Measurements from ENCODE around the gene ELF4.

ELF4 gene

DNA sequence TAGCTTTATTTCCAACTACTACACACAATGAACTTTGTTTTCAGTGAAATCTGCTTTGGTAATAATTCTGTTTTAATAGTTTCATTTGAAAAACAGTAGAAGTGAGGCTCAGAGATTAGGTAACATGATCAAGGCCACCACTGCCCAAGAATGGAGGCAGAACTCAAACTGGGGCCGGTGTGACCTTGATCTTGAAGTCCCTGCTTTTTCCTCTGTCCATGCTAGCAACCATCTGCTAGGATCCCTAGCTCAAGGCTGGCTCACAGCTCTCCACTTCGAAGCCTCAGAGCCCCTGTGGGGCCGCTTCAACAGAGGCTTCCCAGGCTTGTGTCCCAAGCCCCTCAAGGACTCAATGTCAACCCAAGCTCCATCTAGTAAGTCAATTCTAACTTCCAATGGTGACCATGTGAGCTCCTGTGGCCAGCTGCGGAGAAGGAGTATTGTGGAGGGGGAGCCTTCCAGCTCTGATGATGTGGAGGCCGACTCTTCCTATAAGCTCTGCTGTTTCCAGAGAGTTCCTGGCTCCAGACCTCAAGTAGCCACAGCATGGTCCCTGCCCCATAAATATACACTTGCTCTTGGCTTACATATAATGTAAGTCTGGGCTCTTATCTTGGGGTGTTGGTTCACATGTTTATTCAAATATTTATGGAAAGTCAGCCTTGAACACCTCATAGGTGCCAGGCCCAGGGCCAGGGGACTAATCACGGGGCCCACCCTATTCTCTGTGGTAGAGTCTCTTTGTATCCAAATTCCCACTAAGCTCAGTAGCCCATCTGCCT is 14.9 kb downstream of the ELF4 start:
- Histone ChIP-seq H3K4ac (ENCODE audit: low read depth in 1 of 2, low read length in 2 of 2) (no peak overlapping the region), H3K27me3 (ENCODE audit: control insufficient read depth in 1 of 2, insufficient read depth in 1 of 2, low read length in 2 of 2) (no peaks in the 10 kb centered on the region), H2AFZ (ENCODE audit: low read depth, low read length) (no peak overlapping the region), H3K9me3 (ENCODE audit: control insufficient read depth, low read length) (no peaks in the 10 kb centered on the region), H3K79me1 (replicated peaks; ENCODE audit: low read length, poor library complexity, severe bottlenecking) (peaks cover 5% of the 10 kb centered on the region), H3K4me3 (ENCODE audit: insufficient read depth in 1 of 2, low read depth in 1 of 2, low read length in 2 of 2) (no peak overlapping the region), H2BK15ac (ENCODE audit: low read depth, poor library complexity, severe bottlenecking) (no peak overlapping the region), H2BK5ac (ENCODE audit: low read depth, low read length, poor library complexity, severe bottlenecking) (no peak overlapping the region), H3K27ac (ENCODE audit: low read length, poor library complexity, severe bottlenecking) (no peak overlapping the region), H3K9ac (ENCODE audit: low read length) (no peak overlapping the region), H3K14ac (ENCODE audit: low read length in 2 of 2) (no peak overlapping the region), H3K4me2 (ENCODE audit: low read length, poor library complexity, severe bottlenecking) (no peak overlapping the region), H3K18ac (ENCODE audit: low read depth in 1 of 2, low read length in 2 of 2) (no peak overlapping the region), H3K4me1 (ENCODE audit: control insufficient read depth, insufficient read depth, low read depth, low read length) (peaks cover 14% of the 10 kb centered on the region), H4K91ac (ENCODE audit: low read length) (no peak overlapping the region), H3K23ac (ENCODE audit: low read length in 2 of 2) (no peak overlapping the region), H2AK5ac (ENCODE audit: low read length, severe bottlenecking) (no peak overlapping the region), H4K8ac (ENCODE audit: low read length) (no peak overlapping the region), H2BK120ac (ENCODE audit: low read depth, low read length) (no peak overlapping the region), H3K36me3 (ENCODE audit: control insufficient read depth in 1 of 2, insufficient read depth in 2 of 2, low read depth in 1 of 2, low read length in 2 of 2) (peaks cover 0 to 11% of the 10 kb centered on the region in 2 experiments), H2BK12ac (ENCODE audit: low read length in 2 of 2) (no peak overlapping the region)
- 100% methylated on average over 3 of the region's 6 CpGs for WGBS
- DNase-seq = no peak

DNA sequence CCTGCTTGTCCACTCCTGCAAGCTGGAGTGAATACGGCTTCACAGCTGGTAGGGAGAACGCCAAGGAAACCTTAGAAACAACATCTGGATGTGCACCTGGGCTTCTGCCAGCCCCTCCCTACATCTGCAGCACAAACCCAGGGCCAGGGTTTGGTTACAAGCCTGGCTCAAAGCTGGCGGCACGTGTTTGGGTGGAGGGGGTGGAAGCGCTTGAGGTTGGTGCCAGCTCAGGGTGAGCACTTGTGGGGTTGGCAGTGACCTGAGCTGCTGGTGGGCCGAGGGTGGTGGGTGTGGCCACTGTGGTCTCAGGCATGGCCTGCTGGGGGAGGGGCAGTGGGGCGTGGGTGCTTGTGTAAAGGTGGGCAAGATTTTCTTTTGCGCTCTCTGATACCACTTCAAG is 15.6 kb downstream of the ELF4 start:
- H3K79me1 ChIP-seq (replicated peaks; ENCODE audit: low read length, poor library complexity, severe bottlenecking) = peaks cover 5% of the 10 kb centered on the region
- no peak overlapping the region for H4K8ac ChIP-seq (ENCODE audit: low read length)
- H2BK15ac ChIP-seq (ENCODE audit: low read depth, poor library complexity, severe bottlenecking) = no peak overlapping the region
- H3K4me2 ChIP-seq (ENCODE audit: low read length, poor library complexity, severe bottlenecking) = no peak overlapping the region
- H3K4ac ChIP-seq (ENCODE audit: low read depth in 1 of 2, low read length in 2 of 2) = no peak overlapping the region
- H3K4me1 ChIP-seq (ENCODE audit: control insufficient read depth, insufficient read depth, low read depth, low read length) = peaks cover 15% of the 10 kb centered on the region
- no peak overlapping the region for H4K91ac ChIP-seq (ENCODE audit: low read length)
- no peak overlapping the region for H3K14ac ChIP-seq (ENCODE audit: low read length in 2 of 2)
- H2BK120ac ChIP-seq (ENCODE audit: low read depth, low read length) = no peak overlapping the region
- no peak for DNase-seq
- no peak overlapping the region for H2AK5ac ChIP-seq (ENCODE audit: low read length, severe bottlenecking)
- no peak overlapping the region for H3K18ac ChIP-seq (ENCODE audit: low read depth in 1 of 2, low read length in 2 of 2)
- no peaks in the 10 kb centered on the region for H3K9me3 ChIP-seq (ENCODE audit: control insufficient read depth, low read length)
- peaks cover 0 to 11% of the 10 kb centered on the region in 2 experiments for H3K36me3 ChIP-seq (ENCODE audit: control insufficient read depth in 1 of 2, insufficient read depth in 2 of 2, low read depth in 1 of 2, low read length in 2 of 2)
- H3K9ac ChIP-seq (ENCODE audit: low read length) = no peak overlapping the region
- no peak overlapping the region for H3K23ac ChIP-seq (ENCODE audit: low read length in 2 of 2)
- no peaks in the 10 kb centered on the region for H3K27me3 ChIP-seq (ENCODE audit: control insufficient read depth in 1 of 2, insufficient read depth in 1 of 2, low read length in 2 of 2)
- no peak overlapping the region for H2BK5ac ChIP-seq (ENCODE audit: low read depth, low read length, poor library complexity, severe bottlenecking)
- no peak overlapping the region for H2BK12ac ChIP-seq (ENCODE audit: low read length in 2 of 2)
- WGBS = 92% methylated on average over 5 of the region's 8 CpGs
- no peak overlapping the region for H3K27ac ChIP-seq (ENCODE audit: low read length, poor library complexity, severe bottlenecking)
- no peak overlapping the region for H2AFZ ChIP-seq (ENCODE audit: low read depth, low read length)
- no peak overlapping the region for H3K4me3 ChIP-seq (ENCODE audit: insufficient read depth in 1 of 2, low read depth in 1 of 2, low read length in 2 of 2)

- no peak overlapping the region for H2AFZ ChIP-seq (ENCODE audit: low read depth, low read length)
- no peak overlapping the region for H3K27ac ChIP-seq (ENCODE audit: low read length, poor library complexity, severe bottlenecking)
Measured at GRCh38 chrX:130093271-130093670, 17.0 kb downstream of the ELF4 start.

DNA sequence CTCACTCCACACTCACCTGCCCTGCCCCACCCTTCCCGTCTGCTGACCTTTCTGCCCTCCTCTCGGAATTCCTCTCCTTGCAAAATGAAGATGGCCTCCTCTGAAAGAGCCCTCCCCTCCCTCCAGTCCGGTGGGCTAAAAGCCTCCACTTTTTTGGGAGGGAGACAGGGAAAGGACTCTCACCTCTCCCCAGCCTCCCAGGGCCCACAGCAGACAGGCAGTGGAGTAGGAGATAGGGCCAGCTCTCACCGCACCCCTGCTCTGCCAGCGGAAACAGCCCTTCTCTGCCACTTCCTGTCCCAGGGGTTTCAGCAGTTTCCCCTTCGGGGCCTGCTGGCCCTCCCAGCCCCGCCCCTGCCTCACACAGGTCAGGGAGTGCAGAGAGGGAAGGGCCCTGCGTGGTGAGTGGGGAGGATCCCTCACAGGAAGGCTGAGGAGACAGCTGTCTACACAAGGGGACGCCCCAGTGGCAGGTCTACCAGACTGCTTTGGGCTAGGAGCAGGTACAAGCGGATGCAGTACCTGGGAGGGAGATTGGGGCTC is 18.2 kb downstream of the ELF4 start:
- no peak overlapping the region for H3K23ac ChIP-seq (ENCODE audit: low read length in 2 of 2)

More at GRCh38 chrX:130093271-130093670, 17.0 kb downstream of the ELF4 start:
- Histone ChIP-seq H2BK5ac (ENCODE audit: low read depth, low read length, poor library complexity, severe bottlenecking) (no peak overlapping the region), H2BK120ac (ENCODE audit: low read depth, low read length) (no peak overlapping the region), H3K4ac (ENCODE audit: low read depth in 1 of 2, low read length in 2 of 2) (no peak overlapping the region), H3K9ac (ENCODE audit: low read length) (no peak overlapping the region), H2BK15ac (ENCODE audit: low read depth, poor library complexity, severe bottlenecking) (no peak overlapping the region), H3K27me3 (ENCODE audit: control insufficient read depth in 1 of 2, insufficient read depth in 1 of 2, low read length in 2 of 2) (no peaks in the 10 kb centered on the region), H3K4me2 (ENCODE audit: low read length, poor library complexity, severe bottlenecking) (no peak overlapping the region), H3K79me1 (replicated peaks; ENCODE audit: low read length, poor library complexity, severe bottlenecking) (peaks cover 5% of the 10 kb centered on the region), H3K36me3 (ENCODE audit: control insufficient read depth in 1 of 2, insufficient read depth in 2 of 2, low read depth in 1 of 2, low read length in 2 of 2) (peaks cover 0 to 16% of the 10 kb centered on the region in 2 experiments), H3K9me3 (ENCODE audit: control insufficient read depth, low read length) (no peaks in the 10 kb centered on the region), H3K4me3 (ENCODE audit: insufficient read depth in 1 of 2, low read depth in 1 of 2, low read length in 2 of 2) (no peak overlapping the region), H2BK12ac (ENCODE audit: low read length in 2 of 2) (no peak overlapping the region), H4K91ac (ENCODE audit: low read length) (no peak overlapping the region), H3K4me1 (ENCODE audit: control insufficient read depth, insufficient read depth, low read depth, low read length) (peaks cover 15% of the 10 kb centered on the region), H3K14ac (ENCODE audit: low read length in 2 of 2) (no peak overlapping the region), H3K23ac (ENCODE audit: low read length in 2 of 2) (no peak overlapping the region), H3K18ac (ENCODE audit: low read depth in 1 of 2, low read length in 2 of 2) (no peak overlapping the region), H2AK5ac (ENCODE audit: low read length, severe bottlenecking) (no peak overlapping the region), H4K8ac (ENCODE audit: low read length) (no peak overlapping the region)
- no peak for DNase-seq
- 94% methylated on average over 2 of the region's 2 CpGs for WGBS

More for the DNA sequence above, 18.2 kb downstream of the ELF4 start:
- H2BK120ac ChIP-seq (ENCODE audit: low read depth, low read length) = no peak overlapping the region
- no peaks in the 10 kb centered on the region for H3K9me3 ChIP-seq (ENCODE audit: control insufficient read depth, low read length)
- no peak overlapping the region for H4K91ac ChIP-seq (ENCODE audit: low read length)
- no peak for DNase-seq
- H2AFZ ChIP-seq (ENCODE audit: low read depth, low read length) = no peak overlapping the region
- peaks cover 0 to 12% of the 10 kb centered on the region in 2 experiments for H3K36me3 ChIP-seq (ENCODE audit: control insufficient read depth in 1 of 2, insufficient read depth in 2 of 2, low read depth in 1 of 2, low read length in 2 of 2)
- H2AK5ac ChIP-seq (ENCODE audit: low read length, severe bottlenecking) = no peak overlapping the region
- H4K8ac ChIP-seq (ENCODE audit: low read length) = no peak overlapping the region
- H3K79me1 ChIP-seq (replicated peaks; ENCODE audit: low read length, poor library complexity, severe bottlenecking) = peaks cover 4% of the 10 kb centered on the region
- no peak overlapping the region for H3K4me2 ChIP-seq (ENCODE audit: low read length, poor library complexity, severe bottlenecking)
- no peak overlapping the region for H3K27ac ChIP-seq (ENCODE audit: low read length, poor library complexity, severe bottlenecking)
- WGBS = 36% methylated on average over 2 of the region's 10 CpGs
- peaks cover 9% of the 10 kb centered on the region for H3K4me1 ChIP-seq (ENCODE audit: control insufficient read depth, insufficient read depth, low read depth, low read length)
- no peak overlapping the region for H3K4me3 ChIP-seq (ENCODE audit: insufficient read depth in 1 of 2, low read depth in 1 of 2, low read length in 2 of 2)
- no peak overlapping the region for H2BK15ac ChIP-seq (ENCODE audit: low read depth, poor library complexity, severe bottlenecking)
- no peaks in the 10 kb centered on the region for H3K27me3 ChIP-seq (ENCODE audit: control insufficient read depth in 1 of 2, insufficient read depth in 1 of 2, low read length in 2 of 2)
- H3K4ac ChIP-seq (ENCODE audit: low read depth in 1 of 2, low read length in 2 of 2) = peak overlapping the region in 1 of 2 experiments; percentile 18
- no peak overlapping the region for H2BK12ac ChIP-seq (ENCODE audit: low read length in 2 of 2)
- H3K9ac ChIP-seq (ENCODE audit: low read length) = no peak overlapping the region
- peak overlapping the region in 1 of 2 experiments; percentile 32 for H3K14ac ChIP-seq (ENCODE audit: low read length in 2 of 2)
- peak overlapping the region; percentile 2 to 50 for H3K18ac ChIP-seq (ENCODE audit: low read depth in 1 of 2, low read length in 2 of 2)
- H2BK5ac ChIP-seq (ENCODE audit: low read depth, low read length, poor library complexity, severe bottlenecking) = no peak overlapping the region
